GM19193 (cell line): Measurements from ENCODE around the gene SPSB4.

ENCODE experiments used
- POLR2A ChIP-seq: IDR thresholded peaks from 4 replicates; pipeline ENCODE4 v1.6.1; 2011; ENCODE audit not compliant: insufficient read depth, insufficient read length; ENCODE audit errors: extremely low read depth

SPSB4 gene

DNA sequence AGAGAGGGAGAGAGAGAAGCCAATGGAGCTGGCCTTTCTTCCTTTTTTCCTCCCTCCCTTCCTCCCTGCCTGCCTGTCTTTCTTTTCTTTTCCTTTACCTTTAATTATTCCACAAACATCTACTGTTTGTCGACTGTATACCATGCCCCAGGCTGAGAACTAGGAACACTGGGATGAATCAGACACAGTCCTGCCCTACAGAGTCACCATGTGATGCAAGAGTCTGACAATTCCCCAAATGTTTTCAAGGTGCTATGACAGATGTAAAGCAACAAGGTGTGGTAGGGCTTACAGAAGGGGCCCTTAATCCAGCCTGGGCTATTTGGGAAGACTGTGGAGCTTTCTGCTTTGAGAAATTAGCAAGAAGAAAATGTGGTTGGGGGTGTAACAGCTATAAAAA is 4.0 kb upstream of the SPSB4 start:
- no peak for TF ChIP-seq POLR2A

DNA sequence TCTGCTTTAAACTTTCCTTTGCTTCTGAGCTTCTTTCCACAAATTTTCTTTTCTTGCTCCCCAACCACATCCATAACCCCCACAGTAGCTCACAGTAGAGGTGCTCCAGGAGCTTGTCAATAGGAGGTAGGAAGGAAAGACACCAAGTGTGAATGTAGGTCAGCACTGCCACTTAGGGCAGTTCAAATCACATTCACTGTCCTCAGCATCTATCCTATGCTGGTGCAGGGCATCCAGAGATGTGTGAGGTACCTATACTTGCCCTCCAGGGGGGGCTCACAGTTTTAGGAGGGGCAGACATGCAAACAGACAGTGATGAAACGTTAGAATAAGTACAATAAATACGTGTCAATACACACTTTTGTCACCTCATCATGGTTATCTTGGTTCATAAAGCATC is 1.5 kb upstream of the SPSB4 start:
- TF ChIP-seq POLR2A: no peak

DNA sequence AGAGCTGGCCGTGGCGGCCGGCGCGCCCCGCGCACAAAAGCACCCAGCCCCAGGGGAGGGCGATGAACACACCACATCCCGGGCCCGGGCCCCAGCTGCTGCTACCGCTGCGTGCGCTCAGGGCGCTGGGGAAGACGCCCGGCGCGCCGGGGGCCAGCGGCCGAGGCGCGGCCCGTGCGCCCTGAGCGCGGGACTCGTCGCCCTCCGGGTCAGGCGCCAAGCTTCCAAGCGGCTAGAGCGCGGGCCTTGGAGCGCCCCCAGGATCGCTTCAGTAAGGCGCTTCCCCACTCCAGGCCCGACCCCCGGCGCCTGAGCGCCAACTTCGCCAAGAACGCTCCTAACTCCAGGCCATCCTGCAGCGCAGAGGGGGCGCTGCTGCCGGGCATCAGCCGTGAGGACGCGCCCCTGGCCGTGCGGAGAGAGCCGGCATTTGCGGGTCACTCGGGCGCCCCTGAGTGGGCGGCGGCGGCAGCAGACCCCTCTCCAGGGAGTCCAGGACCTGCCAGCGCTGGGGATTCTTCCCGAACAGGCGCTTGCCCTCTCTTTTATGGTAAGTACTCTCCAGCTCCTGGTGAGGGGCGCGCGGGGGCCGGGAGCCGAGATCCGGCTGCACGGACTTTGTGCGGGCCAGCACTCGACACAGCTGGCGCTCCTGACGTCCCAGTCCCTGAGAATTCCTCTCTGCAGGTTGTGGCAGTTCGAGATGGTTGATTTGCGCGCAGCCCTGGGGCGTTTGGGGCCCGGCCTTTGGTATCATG is 475 bp downstream of the SPSB4 start:
- no peak for TF ChIP-seq POLR2A

GRCh38 chr3:141052201-141053069 is 1.3 kb downstream of the SPSB4 start:
- no peak for TF ChIP-seq POLR2A

DNA sequence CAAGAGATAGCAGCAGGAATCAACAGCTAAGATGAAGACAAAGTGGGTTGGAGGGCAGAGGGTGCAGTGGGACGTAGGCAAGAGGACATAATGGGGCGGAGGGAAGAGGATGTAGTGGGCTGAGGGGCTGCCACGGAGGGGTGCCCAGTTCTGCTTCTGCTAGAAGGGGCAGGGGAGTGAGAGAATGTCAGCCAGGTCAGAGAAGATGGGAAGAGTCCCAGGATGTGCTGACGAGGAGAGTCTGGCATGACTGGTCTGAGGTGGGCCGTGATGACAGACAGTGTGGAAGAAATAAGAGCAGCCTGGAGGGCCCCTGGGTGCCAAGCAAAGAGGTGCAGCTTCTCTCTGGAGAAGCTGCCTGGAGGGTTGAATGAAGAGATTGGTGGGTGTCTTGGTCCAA is 4.0 kb downstream of the SPSB4 start:
- no peak for TF ChIP-seq POLR2A

- TF ChIP-seq POLR2A: no peak
Observed at GRCh38 chr3:141055536-141056445, 4.6 kb downstream of the SPSB4 start.

DNA sequence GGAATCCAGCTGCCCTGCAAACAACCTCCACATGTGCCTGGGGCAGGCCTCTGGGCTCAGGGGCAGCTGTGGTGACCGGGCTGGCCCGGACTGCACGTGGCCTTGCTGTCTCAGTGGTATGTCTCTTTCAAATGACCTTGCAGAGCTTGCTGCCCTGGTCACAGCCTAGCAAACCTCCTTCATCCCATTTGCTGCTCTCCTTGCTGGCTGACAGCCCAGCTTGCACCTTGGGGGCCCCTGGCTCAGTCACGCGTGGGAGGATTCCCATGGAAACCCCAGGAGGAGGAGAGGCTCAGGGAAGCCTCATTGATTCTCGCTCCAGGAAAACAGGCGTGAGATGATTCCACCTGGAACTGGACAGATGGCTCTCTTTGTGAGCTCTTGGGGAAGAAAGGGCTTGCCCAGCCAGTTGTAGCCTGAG is 5.6 kb downstream of the SPSB4 start:
- no peak for TF ChIP-seq POLR2A

- TF ChIP-seq POLR2A: no peak
Observed at GRCh38 chr3:141057436-141057835, 6.3 kb downstream of the SPSB4 start.

DNA sequence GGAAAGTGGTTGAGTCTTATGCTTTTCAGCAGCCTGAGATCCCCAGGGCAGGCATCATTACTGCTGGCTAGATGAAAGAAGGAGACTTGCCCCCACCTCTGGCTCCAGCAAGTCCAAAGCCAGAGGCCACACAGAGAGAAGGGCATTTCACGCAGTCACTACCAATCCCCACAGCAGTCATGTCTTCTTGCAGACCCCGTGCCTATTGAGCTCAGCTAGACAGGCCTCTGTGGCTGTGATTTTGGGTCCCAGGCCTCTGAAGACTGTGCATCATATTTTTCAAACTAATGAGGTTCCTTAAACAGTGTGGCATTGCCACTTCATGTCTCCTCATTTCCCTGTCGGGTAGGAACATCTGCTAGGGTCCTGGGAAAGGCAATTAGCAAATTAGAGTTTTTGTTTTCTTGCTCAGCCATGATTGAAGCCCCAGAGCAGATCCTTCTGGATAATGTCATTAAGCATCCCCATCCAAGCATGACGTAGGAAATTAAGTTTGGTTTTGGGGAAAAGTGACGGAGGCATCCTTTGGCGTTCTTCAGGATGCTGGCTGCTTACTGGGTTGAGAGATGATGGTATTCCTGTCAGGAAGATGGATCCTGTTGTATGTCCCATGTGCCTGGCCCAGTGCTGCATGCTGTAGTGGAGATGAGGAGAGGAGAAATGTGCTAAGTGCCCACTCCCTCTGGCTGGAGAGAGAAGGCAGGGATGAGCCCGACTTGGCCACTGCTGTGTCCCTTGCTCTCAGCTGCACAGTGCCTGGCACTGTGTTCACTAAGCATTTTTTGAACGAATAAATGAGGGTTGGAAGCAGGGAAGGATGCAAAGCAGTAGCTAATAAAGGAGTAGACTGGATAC is 7.0 kb downstream of the SPSB4 start:
- no peak for TF ChIP-seq POLR2A

- TF ChIP-seq POLR2A: no peak
Observed at GRCh38 chr3:141058996-141059395, 7.8 kb downstream of the SPSB4 start.

DNA sequence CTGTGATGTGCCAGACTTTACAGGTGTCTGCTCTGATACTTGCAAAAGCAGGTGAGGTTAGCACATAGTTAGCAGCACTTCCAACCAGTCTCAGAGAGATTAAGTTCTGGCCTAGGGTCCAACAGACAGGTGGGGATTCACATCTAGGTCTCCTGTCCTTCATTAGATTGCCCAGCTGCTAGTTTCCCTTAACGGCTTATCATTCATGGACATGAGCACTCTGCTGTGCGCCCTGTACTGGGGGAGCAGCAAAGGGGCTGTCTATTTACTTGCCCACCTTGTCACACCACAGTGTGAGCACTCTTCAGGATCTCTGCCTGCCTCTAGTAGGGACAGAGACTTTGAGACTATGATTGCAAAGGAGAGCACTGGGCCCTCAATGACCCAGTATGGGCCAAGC is 8.7 kb downstream of the SPSB4 start:
- no peak for TF ChIP-seq POLR2A

- TF ChIP-seq POLR2A: no peak
Observed at GRCh38 chr3:141060327-141060726, 9.2 kb downstream of the SPSB4 start.

DNA sequence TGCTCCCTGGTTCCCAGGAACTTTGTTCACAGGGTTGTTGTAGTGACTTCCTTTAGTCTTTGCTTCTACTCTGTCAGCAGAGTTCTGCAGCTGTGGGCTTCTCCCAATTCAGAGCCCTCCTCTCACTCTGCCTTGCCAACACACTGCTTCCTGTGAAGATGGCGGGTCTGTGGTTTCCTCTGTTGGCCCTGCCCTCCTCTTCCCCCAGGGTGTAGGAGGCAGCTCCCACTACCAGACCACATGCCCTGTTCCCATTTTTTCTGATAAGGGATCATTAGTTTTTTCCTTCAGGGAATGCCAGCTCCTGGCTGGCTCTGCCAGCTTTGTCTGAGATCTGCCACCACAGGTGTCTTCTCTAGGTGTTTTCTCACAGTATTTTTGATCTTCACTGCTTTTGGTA is 12.7 kb downstream of the SPSB4 start:
- TF ChIP-seq POLR2A: no peak
